Measurements from ENCODE around the gene SLC23A2. TPM values are rescaled to one million over a fixed set of nuclear protein-coding genes. Genes with fewer than 3 reads are reported as not detected.
"Not testable (repeated sequence)": the region's sequence is repeated elsewhere in the genome, so short reads cannot be mapped to it uniquely, and the experiment has no call there.

Gene SLC23A2
- polyA plus RNA-seq (2012; ENCODE audit: missing spikeins): 15.8 TPM

DNA sequence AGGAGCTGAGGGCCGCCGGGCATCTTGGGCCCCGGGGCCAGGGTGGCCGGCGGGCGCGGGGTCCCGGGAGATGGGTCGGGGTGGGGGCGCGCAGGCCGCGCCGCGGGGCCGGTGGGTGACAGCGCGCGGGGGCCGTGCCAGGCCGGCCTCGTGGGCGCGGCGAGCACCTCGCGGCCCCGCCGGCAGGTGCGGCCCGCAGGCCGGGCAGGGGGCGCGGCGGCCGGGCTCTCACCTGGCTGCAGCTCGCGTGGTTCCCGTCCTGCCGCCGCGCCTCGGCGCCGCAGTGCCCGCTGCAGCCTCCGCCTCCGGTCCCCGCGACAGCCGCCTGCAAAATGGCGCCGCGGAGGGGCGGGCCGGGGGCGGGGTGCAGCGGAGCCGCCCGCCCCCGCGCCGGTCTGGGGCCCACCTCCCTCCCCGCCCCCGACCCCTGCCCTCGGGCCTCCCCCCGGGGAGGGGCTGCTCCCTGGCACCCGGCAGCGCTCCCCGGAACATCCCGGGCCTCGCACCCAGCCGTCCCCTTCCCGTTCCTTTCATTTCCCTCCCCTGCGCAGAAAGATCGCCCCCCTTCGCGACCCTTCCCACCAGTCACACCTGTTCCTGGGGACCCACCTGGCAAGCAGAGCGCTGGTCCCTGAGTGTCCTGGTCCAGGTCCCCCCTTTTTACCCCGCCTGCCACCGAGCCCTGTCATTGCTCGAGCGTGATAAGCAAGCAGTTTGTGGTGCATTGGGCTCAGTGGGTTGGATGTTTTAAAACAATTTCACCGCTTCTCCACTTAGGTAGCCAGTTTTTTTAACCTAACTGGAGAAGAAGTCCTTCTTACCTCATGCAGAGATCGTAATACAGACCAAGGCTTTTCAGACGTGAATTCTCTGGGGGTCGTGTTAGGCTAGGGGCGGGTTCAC, at the start of gene SLC23A2:
Gene SLC23A2, minus strand, starts transcription at position 337 of the 903 bp plus-strand sequence. CDS start 68,948 bp downstream, outside the sequence.
- peak; percentile 68 for DNase-seq (ENCODE audit: insufficient read length)
- peak; percentile 45; the same call in 1 of the 2 replicates for TF ChIP-seq POLR2A (IDR thresholded peaks at IDR 0.05; ENCODE audit: low read depth, low read length)
- TF ChIP-seq TAF1 (IDR thresholded peaks at IDR 0.05; ENCODE audit: borderline replicate concordance, low read depth, low read length): 0 out of 2 replicates have a peak, but pooled peaks have one; percentile 50
- no peak for TF ChIP-seq POLR2AphosphoS5 (IDR thresholded peaks at IDR 0.05; ENCODE audit: low read depth, low read length)
- FAIRE-seq: peak; percentile 17

- TF ChIP-seq POLR2A (IDR thresholded peaks at IDR 0.05; ENCODE audit: low read depth, low read length) (no peak), TAF1 (IDR thresholded peaks at IDR 0.05; ENCODE audit: borderline replicate concordance, low read depth, low read length) (no peak), POLR2AphosphoS5 (IDR thresholded peaks at IDR 0.05; ENCODE audit: low read depth, low read length) (no peak)
- DNase-seq (ENCODE audit: insufficient read length) (no peak), FAIRE-seq (peak; percentile 24)
Observed at GRCh38 chr20:5046656-5047339, 45.5 kb upstream of the SLC23A2 start.

GRCh38 chr20:5045906-5046305, 44.6 kb upstream of the SLC23A2 start:
- no peak for DNase-seq (ENCODE audit: insufficient read length)
- TF ChIP-seq POLR2A (IDR thresholded peaks at IDR 0.05; ENCODE audit: low read depth, low read length) (no peak), POLR2AphosphoS5 (IDR thresholded peaks at IDR 0.05; ENCODE audit: low read depth, low read length) (no peak), TAF1 (IDR thresholded peaks at IDR 0.05; ENCODE audit: borderline replicate concordance, low read depth, low read length) (no peak)
- no peak for FAIRE-seq

- TF ChIP-seq TAF1 (IDR thresholded peaks at IDR 0.05; ENCODE audit: borderline replicate concordance, low read depth, low read length) (no peak), POLR2AphosphoS5 (IDR thresholded peaks at IDR 0.05; ENCODE audit: low read depth, low read length) (no peak), POLR2A (IDR thresholded peaks at IDR 0.05; ENCODE audit: low read depth, low read length) (no peak)
- DNase-seq (ENCODE audit: insufficient read length) (no peak), FAIRE-seq (no peak)
Observed at GRCh38 chr20:5044075-5044620, 42.8 kb upstream of the SLC23A2 start.

- no peak for FAIRE-seq
Observed at GRCh38 chr20:5041433-5041832, 40.1 kb upstream of the SLC23A2 start.

DNA sequence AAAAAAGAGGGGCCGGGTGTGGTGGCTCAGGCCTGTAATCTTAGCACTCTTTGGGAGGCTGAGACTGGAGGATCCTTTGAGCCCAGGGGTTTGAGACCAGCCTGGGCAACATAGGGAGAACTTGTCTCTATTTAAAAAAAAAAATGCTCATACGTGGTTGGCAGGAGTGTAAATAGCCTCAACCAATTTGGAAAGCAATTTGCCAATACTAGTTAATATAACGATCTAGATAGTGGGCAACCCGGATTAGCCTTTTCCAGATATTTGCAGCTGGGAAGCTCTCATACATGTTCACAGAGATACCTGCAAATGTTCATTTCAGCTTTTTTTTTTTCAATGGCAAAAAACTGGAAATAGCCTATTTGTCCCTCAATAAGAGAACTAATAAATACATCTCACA, 39.0 kb upstream of the SLC23A2 start:
- TF ChIP-seq TAF1 (IDR thresholded peaks at IDR 0.05; ENCODE audit: borderline replicate concordance, low read depth, low read length) (no peak), POLR2AphosphoS5 (IDR thresholded peaks at IDR 0.05; ENCODE audit: low read depth, low read length) (no peak), POLR2A (IDR thresholded peaks at IDR 0.05; ENCODE audit: low read depth, low read length) (no peak)
- FAIRE-seq (no peak), DNase-seq (ENCODE audit: insufficient read length) (no peak)

More at GRCh38 chr20:5041433-5041832, 40.1 kb upstream of the SLC23A2 start:
- no peak for DNase-seq (ENCODE audit: insufficient read length)
- TF ChIP-seq POLR2AphosphoS5 (IDR thresholded peaks at IDR 0.05; ENCODE audit: low read depth, low read length) (no peak), POLR2A (IDR thresholded peaks at IDR 0.05; ENCODE audit: low read depth, low read length) (no peak), TAF1 (IDR thresholded peaks at IDR 0.05; ENCODE audit: borderline replicate concordance, low read depth, low read length) (no peak)

GRCh38 chr20:5039889-5040288, 38.6 kb upstream of the SLC23A2 start:
- FAIRE-seq (no peak), DNase-seq (ENCODE audit: insufficient read length) (no peak)
- TF ChIP-seq POLR2AphosphoS5 (IDR thresholded peaks at IDR 0.05; ENCODE audit: low read depth, low read length): no peak
- TF ChIP-seq TAF1 (IDR thresholded peaks at IDR 0.05; ENCODE audit: borderline replicate concordance, low read depth, low read length): no peak
- no peak for TF ChIP-seq POLR2A (IDR thresholded peaks at IDR 0.05; ENCODE audit: low read depth, low read length)

GRCh38 chr20:5039255-5039657, 37.9 kb upstream of the SLC23A2 start:
- FAIRE-seq (no peak), DNase-seq (ENCODE audit: insufficient read length) (no peak)
- TF ChIP-seq POLR2A (IDR thresholded peaks at IDR 0.05; ENCODE audit: low read depth, low read length): no peak
- no peak for TF ChIP-seq POLR2AphosphoS5 (IDR thresholded peaks at IDR 0.05; ENCODE audit: low read depth, low read length)
- no peak for TF ChIP-seq TAF1 (IDR thresholded peaks at IDR 0.05; ENCODE audit: borderline replicate concordance, low read depth, low read length)

DNA sequence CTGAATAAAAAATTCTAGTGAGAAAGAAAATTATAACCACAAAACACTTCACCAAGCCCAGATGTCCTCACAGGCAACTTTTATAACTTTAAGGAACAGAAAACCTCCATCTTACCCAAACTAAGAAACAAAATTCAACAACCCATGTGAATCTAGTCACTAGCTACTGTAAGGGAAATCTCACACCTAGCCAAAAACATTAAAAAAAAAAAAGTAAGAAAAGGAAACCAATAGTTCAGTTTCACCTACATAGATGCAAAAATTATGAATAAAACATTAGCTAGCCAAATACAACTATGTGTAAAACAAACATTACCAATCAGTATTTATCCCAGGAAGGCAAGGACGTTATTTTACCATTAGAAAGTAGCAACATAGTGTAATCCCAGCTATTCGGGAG, 35.5 kb upstream of the SLC23A2 start:
- FAIRE-seq: no peak
- DNase-seq (ENCODE audit: insufficient read length): no peak
- TF ChIP-seq POLR2AphosphoS5 (IDR thresholded peaks at IDR 0.05; ENCODE audit: low read depth, low read length) (no peak), TAF1 (IDR thresholded peaks at IDR 0.05; ENCODE audit: borderline replicate concordance, low read depth, low read length) (no peak), POLR2A (IDR thresholded peaks at IDR 0.05; ENCODE audit: low read depth, low read length) (no peak)

- FAIRE-seq: not testable (repeated sequence)
Observed at GRCh38 chr20:5035518-5035917, 34.2 kb upstream of the SLC23A2 start.

DNA sequence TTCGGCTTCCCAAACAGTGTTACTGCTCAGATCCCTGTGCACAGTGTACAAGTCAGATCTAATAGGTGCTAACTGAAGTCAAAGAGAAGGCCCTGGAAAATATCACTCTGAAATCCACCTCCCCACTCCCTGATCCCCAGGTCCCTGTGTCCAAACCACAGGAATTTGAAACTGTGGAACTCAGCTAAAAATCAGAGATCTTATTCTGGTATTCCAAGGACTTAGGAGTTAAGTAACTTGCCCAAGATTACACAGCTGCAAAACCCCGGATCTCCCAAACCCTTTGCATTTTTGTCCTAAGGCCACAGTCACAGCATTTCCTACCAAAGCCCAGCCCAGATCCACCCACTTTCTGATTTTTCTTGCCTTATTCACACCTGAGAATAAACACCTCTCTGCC, 32.3 kb upstream of the SLC23A2 start:
- TF ChIP-seq POLR2AphosphoS5 (IDR thresholded peaks at IDR 0.05; ENCODE audit: low read depth, low read length): no peak
- TF ChIP-seq POLR2A (IDR thresholded peaks at IDR 0.05; ENCODE audit: low read depth, low read length): no peak
- no peak for TF ChIP-seq TAF1 (IDR thresholded peaks at IDR 0.05; ENCODE audit: borderline replicate concordance, low read depth, low read length)
- FAIRE-seq (no peak), DNase-seq (ENCODE audit: insufficient read length) (no peak)

More at GRCh38 chr20:5035518-5035917, 34.2 kb upstream of the SLC23A2 start:
- not testable (repeated sequence) for DNase-seq (ENCODE audit: insufficient read length)

- FAIRE-seq; DNase-seq (ENCODE audit: insufficient read length): not testable (repeated sequence)
Observed at GRCh38 chr20:5031701-5032100, 30.4 kb upstream of the SLC23A2 start.

Data from GM12892 (cell line).